Loucy (cell line): ENCODE results near the gene SP4.

Source experiments
- H2AFZ ChIP-seq: fragments of 200-600 bp; sonication (generic); 2 replicates; pipeline ENCODE4 v1.6.0; 2016; ENCODE audit warnings: antibody characterized with exemption, mild to moderate bottlenecking, low read length, moderate library complexity
- H3F3A ChIP-seq: fragments of 200-600 bp; 2 replicates; pipeline ENCODE4 v1.6.0; 2016; ENCODE audit warnings: antibody characterized with exemption, low read depth, mild to moderate bottlenecking
- H3K27me3 ChIP-seq: fragments of 200-600 bp; sonication (generic); 2 replicates; pipeline ENCODE4 v1.6.1; 2014; ENCODE audit warnings: low read length, mild to moderate bottlenecking; ENCODE audit not compliant: insufficient read depth, poor library complexity, severe bottlenecking
- H3K36me3 ChIP-seq: fragments of 200-600 bp; sonication (generic); 2 replicates; pipeline ENCODE4 v1.6.1; 2016; ENCODE audit warnings: low read length; ENCODE audit not compliant: insufficient read depth
- H3K4me1 ChIP-seq: fragments of 200-600 bp; sonication (generic); 2 replicates; pipeline ENCODE4 v1.5.1; 2014; ENCODE audit warnings: low read length, mild to moderate bottlenecking; ENCODE audit not compliant: insufficient read depth, poor library complexity, severe bottlenecking
- H3K4me2 ChIP-seq: fragments of 200-600 bp; sonication (generic); 2 replicates; pipeline ENCODE4 v1.6.0; 2014; ENCODE audit warnings: antibody characterized with exemption, low read length, low read depth, mild to moderate bottlenecking; ENCODE audit not compliant: poor library complexity, severe bottlenecking
- H3K4me3 ChIP-seq: fragments of 200-600 bp; sonication (generic); 2 replicates; pipeline ENCODE4 v1.5.1; 2014; ENCODE audit warnings: low read length, mild to moderate bottlenecking, mixed read lengths; ENCODE audit not compliant: poor library complexity, severe bottlenecking
- H3K79me2 ChIP-seq: fragments of 200-600 bp; sonication (generic); 2 replicates; pipeline ENCODE4 v1.6.1; 2014; ENCODE audit warnings: low read length; ENCODE audit not compliant: insufficient read depth
- H3K9ac ChIP-seq: fragments of 200-600 bp; sonication (generic); 2 replicates; pipeline ENCODE4 v1.6.0; 2014; ENCODE audit warnings: mild to moderate bottlenecking, low read depth, low read length, moderate library complexity; ENCODE audit not compliant: poor library complexity, severe bottlenecking
- H3K9me2 ChIP-seq: fragments of 200-600 bp; sonication (generic); replicated peaks from 2 replicates; pipeline ENCODE4 v1.6.1; 2016; ENCODE audit warnings: low read depth, low read length, mixed read lengths
- H3K9me3 ChIP-seq: fragments of 200-600 bp; sonication (generic); 2 replicates; pipeline ENCODE4 v1.6.1; 2014; ENCODE audit warnings: mild to moderate bottlenecking, antibody characterized with exemption, low read length, low read depth; ENCODE audit not compliant: insufficient read depth
- H4K20me1 ChIP-seq: fragments of 200-600 bp; sonication (generic); 2 replicates; pipeline ENCODE4 v1.6.0; 2014; ENCODE audit warnings: antibody characterized with exemption, low read length, mild to moderate bottlenecking; ENCODE audit not compliant: insufficient read depth, poor library complexity, severe bottlenecking
- EZH2phosphoT487 ChIP-seq: fragments of 200-600 bp; IDR thresholded peaks from 2 replicates; pipeline ENCODE4 v1.6.1; 2018; ENCODE audit warnings: antibody characterized with exemption, mild to moderate bottlenecking, moderate library complexity, borderline replicate concordance
- TF ChIP-seq, protein P1 (sequence below): fragments of 200-600 bp; sonication (generic); conservative IDR thresholded peaks from 2 replicates; pipeline ENCODE4 v1.5.1; 2014; ENCODE audit warnings: mild to moderate bottlenecking, antibody characterized with exemption, low read length

SP4 gene

DNA sequence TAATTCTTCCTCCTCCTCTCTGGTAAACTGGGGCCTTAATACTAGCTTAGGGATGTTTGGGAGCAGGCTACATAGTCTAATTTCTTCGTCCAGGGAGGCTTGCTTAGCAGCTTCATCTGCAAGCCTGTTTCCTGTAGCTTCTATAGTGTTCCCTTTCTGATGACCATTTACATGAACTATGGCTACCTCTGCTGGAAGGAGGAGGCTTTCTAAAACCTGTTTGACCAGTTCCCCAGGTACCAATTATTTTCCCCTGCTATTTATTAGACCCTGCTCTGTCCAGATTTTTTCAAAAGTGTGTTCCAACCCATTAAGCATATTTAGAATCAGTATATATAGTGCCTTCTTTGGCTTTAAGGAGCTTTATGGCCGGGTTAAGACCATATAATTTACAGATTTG lies 76.1 kb downstream of the SP4 start:
- no peak overlapping the region for H3K9ac ChIP-seq
- no peaks in the 10 kb centered on the region for H3F3A ChIP-seq
- H3K4me1 ChIP-seq, result no peaks in the 10 kb centered on the region
- no peaks in the 10 kb centered on the region for H3K9me3 ChIP-seq
- no peaks in the 10 kb centered on the region for H4K20me1 ChIP-seq
- no peak overlapping the region for H2AFZ ChIP-seq
- TF ChIP-seq, protein P1, sequence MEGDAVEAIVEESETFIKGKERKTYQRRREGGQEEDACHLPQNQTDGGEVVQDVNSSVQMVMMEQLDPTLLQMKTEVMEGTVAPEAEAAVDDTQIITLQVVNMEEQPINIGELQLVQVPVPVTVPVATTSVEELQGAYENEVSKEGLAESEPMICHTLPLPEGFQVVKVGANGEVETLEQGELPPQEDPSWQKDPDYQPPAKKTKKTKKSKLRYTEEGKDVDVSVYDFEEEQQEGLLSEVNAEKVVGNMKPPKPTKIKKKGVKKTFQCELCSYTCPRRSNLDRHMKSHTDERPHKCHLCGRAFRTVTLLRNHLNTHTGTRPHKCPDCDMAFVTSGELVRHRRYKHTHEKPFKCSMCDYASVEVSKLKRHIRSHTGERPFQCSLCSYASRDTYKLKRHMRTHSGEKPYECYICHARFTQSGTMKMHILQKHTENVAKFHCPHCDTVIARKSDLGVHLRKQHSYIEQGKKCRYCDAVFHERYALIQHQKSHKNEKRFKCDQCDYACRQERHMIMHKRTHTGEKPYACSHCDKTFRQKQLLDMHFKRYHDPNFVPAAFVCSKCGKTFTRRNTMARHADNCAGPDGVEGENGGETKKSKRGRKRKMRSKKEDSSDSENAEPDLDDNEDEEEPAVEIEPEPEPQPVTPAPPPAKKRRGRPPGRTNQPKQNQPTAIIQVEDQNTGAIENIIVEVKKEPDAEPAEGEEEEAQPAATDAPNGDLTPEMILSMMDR, result no peak
- no peak for TF ChIP-seq EZH2phosphoT487
- H3K27me3 ChIP-seq, result no peaks in the 10 kb centered on the region
- peaks cover 4% of the 10 kb centered on the region; the same call in 1 of the 2 replicates for H3K79me2 ChIP-seq
- H3K9me2 ChIP-seq, result no peaks in the 10 kb centered on the region
- no peak overlapping the region for H3K4me2 ChIP-seq
- peaks cover 16% of the 10 kb centered on the region; the same call in 1 of the 2 replicates for H3K36me3 ChIP-seq
- no peak overlapping the region for H3K4me3 ChIP-seq

DNA sequence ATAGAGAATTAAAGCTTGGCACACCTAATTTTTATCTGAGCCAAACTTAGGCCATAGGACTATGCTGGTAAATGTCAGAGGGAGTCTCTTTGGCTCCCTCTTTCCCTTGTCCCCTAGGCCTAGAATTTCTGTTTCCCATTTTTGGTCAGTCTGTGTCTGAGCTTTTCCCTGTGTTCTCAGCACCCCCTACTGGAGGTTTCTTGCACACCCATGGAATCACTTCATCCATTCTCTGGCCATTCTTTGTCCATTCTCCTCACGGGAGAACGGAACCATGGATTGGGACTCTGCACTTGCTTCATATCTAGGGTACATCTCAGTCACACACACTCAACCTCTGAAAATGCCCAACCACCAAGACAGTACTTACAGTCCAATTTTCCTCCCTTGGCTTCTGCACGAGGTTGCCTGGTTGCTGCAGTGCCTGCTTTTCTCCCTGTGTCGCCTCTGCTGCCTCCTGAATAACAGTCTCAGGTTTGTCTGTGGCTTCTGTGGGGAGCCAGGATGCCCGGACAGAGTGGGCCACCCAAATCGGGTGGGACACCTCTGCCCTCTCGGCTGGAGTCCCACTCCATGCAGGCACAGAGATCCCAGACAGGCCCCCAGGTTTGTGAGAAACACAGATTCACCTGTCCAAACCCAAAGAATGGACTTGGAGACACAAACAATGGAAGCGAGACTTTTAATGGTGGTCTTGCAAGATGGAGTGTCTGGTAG lies 79.9 kb downstream of the SP4 start:
- no peaks in the 10 kb centered on the region for H3K27me3 ChIP-seq
- no peaks in the 10 kb centered on the region for H3K79me2 ChIP-seq
- H3K4me2 ChIP-seq, result no peak overlapping the region
- TF ChIP-seq, protein P1, result peak; percentile 81
- no peak for TF ChIP-seq EZH2phosphoT487
- no peaks in the 10 kb centered on the region for H3K4me1 ChIP-seq
- H3K9me2 ChIP-seq, result no peaks in the 10 kb centered on the region
- H3K9me3 ChIP-seq, result no peaks in the 10 kb centered on the region
- no peaks in the 10 kb centered on the region for H3F3A ChIP-seq
- H4K20me1 ChIP-seq, result no peaks in the 10 kb centered on the region
- H3K36me3 ChIP-seq, result peaks cover 33% of the 10 kb centered on the region
- H3K4me3 ChIP-seq, result no peak overlapping the region
- no peak overlapping the region for H2AFZ ChIP-seq
- H3K9ac ChIP-seq, result no peak overlapping the region

DNA sequence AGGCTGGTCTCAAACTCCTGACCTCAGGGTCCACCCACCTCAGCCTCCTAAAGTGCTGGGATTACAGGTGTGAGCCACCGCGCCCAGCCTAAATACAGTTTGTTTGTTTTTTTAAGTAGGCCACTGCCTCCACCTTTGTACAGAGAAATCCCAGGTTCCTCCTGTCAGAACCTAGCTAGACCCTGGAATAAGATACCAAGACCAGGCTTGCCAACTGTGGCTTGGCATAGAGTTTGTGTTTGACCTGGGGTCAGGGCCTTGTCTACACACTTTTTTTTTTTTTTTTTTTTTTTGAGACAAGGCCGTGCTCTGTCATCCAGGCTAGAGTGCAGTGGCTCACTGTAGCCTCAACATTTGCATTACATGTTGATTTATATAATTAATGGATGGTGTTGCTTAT lies 80.7 kb downstream of the SP4 start:
- Histone ChIP-seq H3K4me2 (no peak overlapping the region), H4K20me1 (no peaks in the 10 kb centered on the region), H3K9me3 (no peaks in the 10 kb centered on the region), H3K4me1 (no peaks in the 10 kb centered on the region), H2AFZ (no peak overlapping the region), H3K79me2 (no peaks in the 10 kb centered on the region), H3K9me2 (no peaks in the 10 kb centered on the region), H3K9ac (no peak overlapping the region), H3K4me3 (no peak overlapping the region), H3K36me3 (peaks cover 36% of the 10 kb centered on the region), H3F3A (no peaks in the 10 kb centered on the region), H3K27me3 (no peaks in the 10 kb centered on the region)
- no peak for TF ChIP-seq EZH2phosphoT487
- TF ChIP-seq, protein P1, result no peak
